ENCODE measurements around the gene AKIRIN2.

AKIRIN2 gene

GRCh38 chr6:87655824-87656223, 46.2 kb downstream of the AKIRIN2 start:
- DNase-seq (ENCODE audit: low read depth) = no peak

GRCh38 chr6:87654875-87655454, 47.1 kb downstream of the AKIRIN2 start:
- no peak for DNase-seq (ENCODE audit: low read depth)

- DNase-seq (ENCODE audit: low read depth) = no peak
Measured at GRCh38 chr6:87654122-87654521, 47.9 kb downstream of the AKIRIN2 start.

GRCh38 chr6:87653074-87653962, 48.7 kb downstream of the AKIRIN2 start:
- DNase-seq (ENCODE audit: low read depth) = no peak

GRCh38 chr6:87645080-87645479, 57.0 kb downstream of the AKIRIN2 start:
- no peak for DNase-seq (ENCODE audit: low read depth)

GRCh38 chr6:87641065-87641692, 60.9 kb downstream of the AKIRIN2 start:
- DNase-seq (ENCODE audit: low read depth) = no peak

- DNase-seq (ENCODE audit: low read depth) = no peak
Measured at GRCh38 chr6:87639373-87639772, 62.7 kb downstream of the AKIRIN2 start.

GRCh38 chr6:87637106-87637505, 64.9 kb downstream of the AKIRIN2 start:
- DNase-seq (ENCODE audit: low read depth) = no peak

GRCh38 chr6:87636315-87636714, 65.7 kb downstream of the AKIRIN2 start:
- no peak for DNase-seq (ENCODE audit: low read depth)

GRCh38 chr6:87633851-87634250, 68.2 kb downstream of the AKIRIN2 start:
- no peak for DNase-seq (ENCODE audit: low read depth)

GRCh38 chr6:87630746-87631145, 71.3 kb downstream of the AKIRIN2 start:
- no peak for DNase-seq (ENCODE audit: low read depth)

GRCh38 chr6:87628881-87629280, 73.2 kb downstream of the AKIRIN2 start:
- peak; percentile 20 for DNase-seq (ENCODE audit: low read depth)

GRCh38 chr6:87628424-87628823, 73.6 kb downstream of the AKIRIN2 start:
- no peak for DNase-seq (ENCODE audit: low read depth)
